Adipocyte (in vitro differentiated cells): ENCODE data around the gene KCNIP1.

ENCODE experiments used
- DNase-seq: peaks from one replicate; pipeline ENCODE4 v3.0.0-alpha.2; 2015; ENCODE audit warnings: low read depth
- H3K27me3 ChIP-seq: replicated peaks from 2 replicates; pipeline ENCODE4 v1.7.0; 2013; ENCODE audit warnings: mild to moderate bottlenecking, low read length, moderate library complexity; ENCODE audit not compliant: control insufficient read depth, insufficient read depth
- H3K36me3 ChIP-seq: 2 replicates; pipeline ENCODE4 v1.7.0; 2013; ENCODE audit warnings: low read length, mild to moderate bottlenecking, moderate library complexity; ENCODE audit not compliant: control insufficient read depth, insufficient read depth, severe bottlenecking
- H3K4me1 ChIP-seq: 2 replicates; pipeline ENCODE4 v1.7.0; 2013; ENCODE audit warnings: mild to moderate bottlenecking, low read length, moderate library complexity; ENCODE audit not compliant: control insufficient read depth, insufficient read depth
- H3K4me3 ChIP-seq: 2 replicates; pipeline ENCODE4 v1.7.0; 2013; ENCODE audit warnings: mild to moderate bottlenecking, low read length, moderate library complexity
- H3K9ac ChIP-seq: 2 replicates; pipeline ENCODE4 v1.7.0; 2013; ENCODE audit warnings: mild to moderate bottlenecking, low read length, moderate library complexity
- H3K9me3 ChIP-seq: 2 replicates; pipeline ENCODE4 v1.7.0; 2013; ENCODE audit warnings: mild to moderate bottlenecking, low read length, moderate library complexity; ENCODE audit not compliant: control insufficient read depth

The KCNIP1 gene

GRCh38 chr5:170626507-170627150 is 122.8 kb downstream of the KCNIP1 start:
- no peaks in the 10 kb centered on the region for H3K36me3 ChIP-seq
- H3K27me3 ChIP-seq = peaks cover 58% of the 10 kb centered on the region
- H3K4me3 ChIP-seq = no peak overlapping the region
- no peak overlapping the region for H3K9ac ChIP-seq
- no peak for DNase-seq
- H3K9me3 ChIP-seq = no peaks in the 10 kb centered on the region
- peaks cover 6% of the 10 kb centered on the region for H3K4me1 ChIP-seq

GRCh38 chr5:170627271-170627670 is 123.5 kb downstream of the KCNIP1 start:
- H3K9ac ChIP-seq = no peak overlapping the region
- no peaks in the 10 kb centered on the region for H3K36me3 ChIP-seq
- peaks cover 11% of the 10 kb centered on the region for H3K4me1 ChIP-seq

DNA sequence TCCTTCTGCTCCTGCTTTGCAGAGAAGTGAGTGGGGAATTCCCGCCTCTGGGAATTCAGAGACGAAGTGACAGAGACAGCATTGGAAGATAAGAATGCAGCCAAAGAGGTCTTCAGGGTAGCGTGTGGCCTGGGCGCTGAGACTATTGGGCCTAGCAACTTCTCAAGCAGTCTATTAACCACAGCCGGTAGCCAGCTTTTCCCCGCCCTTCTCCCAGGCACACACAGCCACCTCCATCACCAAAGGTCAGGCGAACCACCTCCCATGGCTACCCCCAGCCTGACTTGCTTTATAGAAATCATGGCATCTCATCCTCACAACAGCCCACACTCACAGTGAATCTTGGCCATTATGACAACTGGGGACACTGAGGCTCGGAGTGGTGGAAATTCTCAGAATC is 124.2 kb downstream of the KCNIP1 start:
- Histone ChIP-seq H3K4me3 (no peak overlapping the region), H3K9me3 (no peaks in the 10 kb centered on the region), H3K4me1 (peaks cover 19% of the 10 kb centered on the region), H3K36me3 (no peaks in the 10 kb centered on the region), H3K9ac (no peak overlapping the region), H3K27me3 (peaks cover 53% of the 10 kb centered on the region)
- DNase-seq = no peak

More at GRCh38 chr5:170627271-170627670, 123.5 kb downstream of the KCNIP1 start:
- Histone ChIP-seq H3K27me3 (peaks cover 58% of the 10 kb centered on the region), H3K9me3 (no peaks in the 10 kb centered on the region), H3K4me3 (no peak overlapping the region)
- DNase-seq = no peak

GRCh38 chr5:170628691-170629565 is 125.1 kb downstream of the KCNIP1 start:
- Histone ChIP-seq H3K27me3 (peaks cover 50% of the 10 kb centered on the region), H3K36me3 (no peaks in the 10 kb centered on the region), H3K9me3 (no peaks in the 10 kb centered on the region), H3K4me1 (peaks cover 24% of the 10 kb centered on the region), H3K4me3 (no peak overlapping the region), H3K9ac (no peak overlapping the region)
- no peak for DNase-seq

- DNase-seq = no peak
- H3K4me1 ChIP-seq = peaks cover 32% of the 10 kb centered on the region
- H3K9me3 ChIP-seq = no peaks in the 10 kb centered on the region
- no peak overlapping the region for H3K4me3 ChIP-seq
- H3K36me3 ChIP-seq = no peaks in the 10 kb centered on the region
- H3K27me3 ChIP-seq = peaks cover 44% of the 10 kb centered on the region
- no peak overlapping the region for H3K9ac ChIP-seq
These were observed 125.9 kb downstream of the KCNIP1 start for GRCh38 chr5:170629566-170630175.

GRCh38 chr5:170630226-170630625 is 126.4 kb downstream of the KCNIP1 start:
- peaks cover 40% of the 10 kb centered on the region for H3K27me3 ChIP-seq
- H3K4me3 ChIP-seq = no peak overlapping the region
- no peak overlapping the region for H3K9ac ChIP-seq
- peaks cover 32% of the 10 kb centered on the region for H3K4me1 ChIP-seq
- no peak for DNase-seq
- H3K36me3 ChIP-seq = no peaks in the 10 kb centered on the region
- no peaks in the 10 kb centered on the region for H3K9me3 ChIP-seq

- Histone ChIP-seq H3K27me3 (peaks cover 35% of the 10 kb centered on the region), H3K4me3 (no peak overlapping the region), H3K9ac (no peak overlapping the region), H3K4me1 (peaks cover 32% of the 10 kb centered on the region), H3K36me3 (no peaks in the 10 kb centered on the region), H3K9me3 (no peaks in the 10 kb centered on the region)
- no peak for DNase-seq
These were observed 126.9 kb downstream of the KCNIP1 start for GRCh38 chr5:170630711-170631141.

DNA sequence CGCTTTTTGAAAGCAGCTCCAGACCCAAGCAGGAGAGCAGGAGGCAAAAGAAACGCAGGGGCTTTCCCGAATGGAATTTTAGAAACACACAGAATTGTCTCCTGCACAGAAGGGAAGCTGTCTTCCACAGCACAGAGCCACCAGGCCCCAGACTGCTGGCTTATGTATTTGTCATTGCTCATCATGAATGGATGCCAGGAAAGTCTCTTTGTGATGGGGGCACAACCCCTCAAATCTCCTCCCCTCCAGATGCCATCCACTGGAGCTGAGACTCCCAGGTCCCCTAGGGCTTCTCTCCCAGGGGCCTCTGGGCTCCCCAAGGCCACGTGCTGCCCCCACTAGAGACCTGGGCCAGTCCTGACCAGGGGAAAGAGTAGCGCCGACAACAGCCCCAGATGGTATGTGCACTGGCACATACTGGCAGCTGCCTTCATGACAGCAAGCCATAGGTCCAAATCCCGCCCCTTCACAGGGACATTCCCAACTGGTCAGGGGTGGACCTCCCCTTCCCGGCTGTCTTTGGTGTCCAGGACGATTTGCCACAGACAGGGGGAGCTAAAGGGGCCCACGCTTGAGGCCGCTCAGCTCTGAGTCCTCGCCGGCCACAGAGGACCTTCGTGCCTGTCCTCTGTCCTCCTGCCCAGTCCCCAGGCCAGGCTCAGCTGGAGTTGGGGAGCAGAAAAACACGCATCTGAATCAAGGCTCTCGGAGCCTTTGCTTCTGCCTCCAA is 127.8 kb downstream of the KCNIP1 start:
- no peaks in the 10 kb centered on the region for H3K36me3 ChIP-seq
- H3K4me1 ChIP-seq = peaks cover 32% of the 10 kb centered on the region
- no peak overlapping the region for H3K4me3 ChIP-seq
- H3K27me3 ChIP-seq = peaks cover 31% of the 10 kb centered on the region
- DNase-seq = no peak
- no peak overlapping the region for H3K9ac ChIP-seq
- no peaks in the 10 kb centered on the region for H3K9me3 ChIP-seq

- no peak for DNase-seq
- Histone ChIP-seq H3K4me1 (peaks cover 32% of the 10 kb centered on the region), H3K36me3 (no peaks in the 10 kb centered on the region), H3K9ac (peak overlapping the region; percentile 62), H3K27me3 (peaks cover 26% of the 10 kb centered on the region), H3K9me3 (no peaks in the 10 kb centered on the region), H3K4me3 (peak overlapping the region; percentile 55)
These were observed 128.6 kb downstream of the KCNIP1 start for GRCh38 chr5:170632266-170632984.

DNA sequence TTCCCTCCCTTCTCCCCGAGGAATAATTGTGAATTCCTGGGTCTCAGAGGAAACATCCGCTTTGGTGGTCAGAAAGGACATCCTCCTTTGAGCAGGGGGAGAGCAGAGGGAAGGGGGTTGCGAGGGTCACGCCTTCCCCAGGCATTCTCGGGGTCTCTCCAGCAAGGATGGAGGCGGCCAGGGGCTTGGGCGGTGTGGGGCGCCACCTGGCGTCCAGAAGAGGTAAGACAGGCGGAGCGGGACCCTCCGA is 129.1 kb downstream of the KCNIP1 start:
- Histone ChIP-seq H3K27me3 (peaks cover 24% of the 10 kb centered on the region), H3K9me3 (no peaks in the 10 kb centered on the region), H3K4me3 (peak overlapping the region; percentile 55), H3K36me3 (no peaks in the 10 kb centered on the region), H3K4me1 (peaks cover 32% of the 10 kb centered on the region), H3K9ac (peak overlapping the region; percentile 62)
- no peak for DNase-seq
